ENCODE measurements around the gene CEACAM4.

CEACAM4 gene

GRCh38 chr19:41616792-41617621 is 9.9 kb downstream of the CEACAM4 start:
- no peak for DNase-seq

GRCh38 chr19:41615207-41615606 is 11.7 kb downstream of the CEACAM4 start:
- no peak for DNase-seq

- DNase-seq, result no peak
Measured at GRCh38 chr19:41612483-41612882, 14.4 kb downstream of the CEACAM4 start.

- DNase-seq, result no peak
Measured at GRCh38 chr19:41610789-41611188, 16.1 kb downstream of the CEACAM4 start.

GRCh38 chr19:41607668-41608067 is 19.2 kb downstream of the CEACAM4 start:
- no peak for DNase-seq

GRCh38 chr19:41606215-41606837 is 20.5 kb downstream of the CEACAM4 start:
- DNase-seq, result no peak

- no peak for DNase-seq
Measured at GRCh38 chr19:41604831-41605230, 22.0 kb downstream of the CEACAM4 start.

GRCh38 chr19:41601771-41602170 is 25.1 kb downstream of the CEACAM4 start:
- DNase-seq, result no peak

- DNase-seq, result no peak
Measured at GRCh38 chr19:41599175-41599966, 27.5 kb downstream of the CEACAM4 start.

- peak; percentile 59 for DNase-seq
Measured at GRCh38 chr19:41597600-41598041, 29.3 kb downstream of the CEACAM4 start.

- DNase-seq, result no peak
Measured at GRCh38 chr19:41595890-41596280, 31.0 kb downstream of the CEACAM4 start.

- peak; percentile 54 for DNase-seq
Measured at GRCh38 chr19:41595258-41595889, 31.5 kb downstream of the CEACAM4 start.

- no peak for DNase-seq
Measured at GRCh38 chr19:41591951-41592562, 34.8 kb downstream of the CEACAM4 start.

- DNase-seq, result no peak
Measured at GRCh38 chr19:41590936-41591335, 35.9 kb downstream of the CEACAM4 start.

- no peak for DNase-seq
Measured at GRCh38 chr19:41589371-41589770, 37.5 kb downstream of the CEACAM4 start.

- DNase-seq, result no peak
Measured at GRCh38 chr19:41588497-41589209, 38.2 kb downstream of the CEACAM4 start.

- DNase-seq, result no peak
Measured at GRCh38 chr19:41587838-41588210, 39.0 kb downstream of the CEACAM4 start.

- DNase-seq, result no peak
Measured at GRCh38 chr19:41587101-41587837, 39.6 kb downstream of the CEACAM4 start.

GRCh38 chr19:41586064-41586463 is 40.8 kb downstream of the CEACAM4 start:
- DNase-seq, result no peak

GRCh38 chr19:41584931-41585330 is 41.9 kb downstream of the CEACAM4 start:
- DNase-seq, result no peak

GRCh38 chr19:41584260-41584810 is 42.5 kb downstream of the CEACAM4 start:
- no peak for DNase-seq

Data from activated CD4-positive, alpha-beta T cell treated with anti-CD3 and anti-CD28 coated beads for 1 hour (primary cell).